ENCODE measurements around the gene FITM2.

GRCh38 chr20:44357020-44357419 lies 46.0 kb upstream of the FITM2 start:
- TF ChIP-seq CTCF (IDR thresholded peaks at IDR 0.05), result no peak
- TF ChIP-seq RAD21 (IDR thresholded peaks at IDR 0.05; ENCODE audit: low read length), result no peak
- no peak for TF ChIP-seq PBX3 (IDR thresholded peaks at IDR 0.05)
- no peak for TF ChIP-seq SMC3 (IDR thresholded peaks at IDR 0.05; ENCODE audit: low read depth, low read length)
- no peak for TF ChIP-seq POLR2AphosphoS5 (IDR thresholded peaks at IDR 0.05; ENCODE audit: low read depth, low read length)
- no peak for TF ChIP-seq SIN3A (IDR thresholded peaks at IDR 0.05; ENCODE audit: borderline replicate concordance, low read depth, low read length)
- TF ChIP-seq EZH2phosphoT487 (IDR thresholded peaks at IDR 0.05; ENCODE audit: borderline replicate concordance, low read depth), result no peak
- TF ChIP-seq CHD2 (IDR thresholded peaks at IDR 0.05; ENCODE audit: low read length, partially characterized antibody), result no peak
- no peak for TF ChIP-seq GABPA (IDR thresholded peaks at IDR 0.05; ENCODE audit: low read depth)
- no peak for TF ChIP-seq EP300 (IDR thresholded peaks at IDR 0.05; ENCODE audit: borderline replicate concordance in 1 of 2, low read depth in 1 of 2, low read length in 1 of 2)
